HT1080 (cell line): ENCODE data around the gene NUP42. TPM values are rescaled to one million over a fixed set of nuclear protein-coding genes. Genes with fewer than 3 reads are reported as not detected.

Experiments used
- DNase-seq: peaks from one replicate; pipeline ENCODE4 v3.0.0-alpha.2; 2015; ENCODE audit warnings: low read depth
- total RNA-seq: library from RNA; depleted of rRNA; stranded (reverse); fragments of >200 nt; shearing (Covaris generic); gene quantifications from 2 replicates; pipeline ENCODE4 v1.2.3, GENCODE V29; 2014; rRNA removed

Gene NUP42
- total RNA-seq, 1 experiment from 2014 or later = 60.0 TPM

DNA sequence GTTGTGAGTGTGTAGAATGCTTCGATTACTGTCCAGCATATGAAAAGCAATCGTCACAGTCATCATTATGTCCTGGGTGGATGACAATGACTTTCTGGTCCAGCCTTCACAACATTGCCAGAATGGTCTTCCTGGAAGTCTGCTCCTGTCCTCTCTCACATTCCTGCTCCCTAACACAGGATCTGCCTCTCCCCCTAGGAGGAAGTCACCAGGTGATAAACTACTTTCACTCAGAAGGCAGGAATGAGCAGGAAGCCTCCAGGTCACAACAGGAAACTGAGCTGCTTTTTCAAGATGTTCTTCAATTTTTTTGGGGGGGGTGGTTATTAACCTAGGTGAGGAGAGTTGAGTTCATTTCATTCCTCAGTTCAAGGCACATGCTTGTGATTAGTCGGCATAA lies 51.1 kb downstream of the NUP42 start:
- no peak for DNase-seq

DNA sequence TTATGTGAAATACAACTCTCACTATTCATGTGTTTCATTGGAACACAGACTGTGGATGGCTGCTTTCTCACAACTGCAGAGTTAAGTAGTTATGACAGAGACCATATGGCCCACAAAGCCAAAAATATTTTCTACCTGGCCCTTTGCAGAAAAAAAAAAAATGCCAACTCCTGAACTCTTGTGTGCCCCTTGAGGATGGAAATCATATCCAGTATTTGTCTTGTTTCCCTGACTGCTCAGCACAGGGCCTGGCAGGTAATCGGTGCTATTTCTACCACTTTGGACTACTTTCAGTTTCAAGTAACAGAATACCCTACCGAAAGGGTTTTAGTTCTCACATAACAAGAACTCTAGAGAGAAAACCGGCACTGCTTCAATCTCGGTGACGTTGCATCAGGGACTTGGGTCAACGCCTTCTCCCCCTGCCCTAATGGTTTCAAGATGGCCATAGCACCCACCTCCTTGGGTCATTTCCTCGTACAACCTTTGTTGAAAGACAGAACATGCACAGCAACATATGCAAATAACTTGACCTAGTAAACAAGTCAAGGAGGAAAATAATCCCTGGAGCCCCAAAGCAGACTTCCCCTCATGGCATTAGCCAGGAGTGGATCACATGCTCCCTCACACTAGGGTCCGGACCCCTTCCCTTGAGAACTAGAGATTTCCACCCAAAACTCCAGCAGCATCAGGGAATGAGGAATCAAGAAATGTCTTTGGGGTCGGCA lies 52.9 kb downstream of the NUP42 start:
- no peak for DNase-seq

DNA sequence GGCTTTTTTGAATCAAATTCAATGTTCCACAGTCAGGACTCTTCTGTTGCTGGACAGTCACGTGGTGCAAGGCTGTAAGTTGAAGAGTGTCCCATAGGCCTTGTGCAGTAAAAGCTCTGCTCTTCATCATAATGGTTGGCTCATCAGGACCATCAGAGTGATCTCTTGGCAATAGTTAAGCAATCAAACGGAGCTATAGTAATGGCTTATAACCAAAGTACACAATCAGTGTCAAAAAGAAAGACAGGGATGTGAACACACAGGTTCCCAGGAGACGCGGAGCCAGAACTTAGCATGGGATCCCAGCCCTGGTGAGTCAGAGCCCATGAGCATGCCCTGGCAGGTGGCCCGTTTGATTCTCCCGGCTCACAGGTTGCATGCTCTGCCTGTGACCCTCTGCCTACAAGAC lies 54.0 kb downstream of the NUP42 start:
- peak; percentile 75 for DNase-seq

DNA sequence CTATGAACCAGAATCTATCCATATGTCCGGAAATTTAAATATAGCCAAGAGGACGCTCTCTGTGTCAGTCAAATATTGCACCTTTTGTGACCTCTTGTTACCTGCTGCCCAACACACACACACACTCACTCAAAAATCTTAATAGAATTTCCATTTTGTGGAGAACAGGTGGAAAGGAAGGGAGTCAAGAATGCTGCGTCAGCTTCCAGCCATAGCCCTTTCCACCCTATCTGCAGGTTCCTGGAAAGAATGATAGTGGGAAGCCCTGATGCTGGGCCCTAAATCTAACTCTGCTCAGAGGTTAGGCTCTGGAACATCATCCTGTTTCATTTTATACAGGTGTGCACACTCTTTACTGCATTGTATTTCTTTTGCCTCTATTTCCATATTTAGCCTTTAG lies 55.2 kb downstream of the NUP42 start:
- DNase-seq = no peak

DNA sequence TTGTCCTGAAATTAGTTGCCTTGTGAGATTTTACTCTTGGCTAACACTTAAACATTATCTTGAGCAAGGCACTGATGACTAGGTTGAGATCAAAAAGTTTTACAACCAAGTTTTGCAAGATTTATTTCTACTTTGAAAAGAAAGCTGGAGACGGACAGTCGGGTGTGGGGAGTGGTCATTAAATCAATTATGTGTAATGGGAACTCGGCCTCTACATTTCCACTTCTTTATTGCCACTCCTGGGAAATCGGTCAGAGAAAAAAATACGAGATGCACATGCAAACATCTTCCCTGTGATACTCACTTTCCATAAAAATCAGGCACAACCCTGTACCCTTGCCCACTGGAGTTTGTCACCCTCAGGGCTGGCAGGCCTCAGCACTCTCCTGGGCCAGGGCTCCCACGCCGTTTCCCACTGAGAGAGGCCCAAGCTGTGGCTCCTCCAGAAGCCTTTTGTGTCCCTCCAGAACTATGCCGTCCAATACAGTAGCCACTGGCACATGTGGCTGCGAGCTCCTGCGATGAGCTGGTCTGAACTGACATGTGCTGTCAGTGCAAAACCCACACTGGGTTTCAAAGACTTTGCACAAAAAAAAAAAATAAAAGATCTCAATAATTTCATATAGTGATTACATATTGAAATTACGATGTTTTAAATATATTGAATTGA lies 57.3 kb downstream of the NUP42 start:
- no peak for DNase-seq

DNA sequence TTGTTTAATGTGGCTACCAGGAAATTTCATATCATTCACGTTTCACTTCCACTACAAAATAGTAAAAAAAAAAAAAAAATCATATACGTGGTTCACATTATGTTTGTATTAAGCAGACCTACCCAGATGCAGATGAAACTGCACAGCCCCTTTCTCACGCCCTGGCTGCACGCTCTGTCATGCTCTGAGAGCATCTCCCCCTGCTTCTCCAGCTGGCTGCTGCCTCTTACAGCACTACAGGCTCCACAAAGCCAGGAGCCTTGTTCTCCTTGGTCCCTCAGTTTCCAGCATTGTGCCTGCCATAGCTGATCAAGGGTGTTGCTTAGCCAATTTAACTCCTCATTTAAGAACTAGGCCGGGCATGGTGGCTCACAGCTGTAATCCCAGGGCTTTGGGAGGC lies 57.9 kb downstream of the NUP42 start:
- DNase-seq = no peak

DNA sequence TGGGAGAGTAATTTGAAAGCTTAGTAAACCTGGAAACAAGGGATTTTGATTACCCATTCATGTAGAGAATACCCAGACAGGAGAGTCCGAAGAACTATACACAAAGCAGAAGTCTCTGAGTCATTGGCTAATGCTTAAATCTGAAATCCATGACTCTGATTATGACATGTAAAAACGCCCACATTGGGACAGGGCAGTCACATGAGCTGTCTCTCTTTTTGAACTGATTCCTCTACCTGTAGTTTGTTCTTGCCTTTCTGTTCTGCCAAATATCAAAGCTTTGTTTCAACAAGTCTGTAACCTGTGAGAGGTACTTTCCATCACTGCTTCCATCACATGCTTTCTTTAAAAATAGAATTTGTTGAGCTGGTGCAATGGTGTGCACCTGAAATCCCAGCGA lies 60.5 kb downstream of the NUP42 start:
- no peak for DNase-seq

DNA sequence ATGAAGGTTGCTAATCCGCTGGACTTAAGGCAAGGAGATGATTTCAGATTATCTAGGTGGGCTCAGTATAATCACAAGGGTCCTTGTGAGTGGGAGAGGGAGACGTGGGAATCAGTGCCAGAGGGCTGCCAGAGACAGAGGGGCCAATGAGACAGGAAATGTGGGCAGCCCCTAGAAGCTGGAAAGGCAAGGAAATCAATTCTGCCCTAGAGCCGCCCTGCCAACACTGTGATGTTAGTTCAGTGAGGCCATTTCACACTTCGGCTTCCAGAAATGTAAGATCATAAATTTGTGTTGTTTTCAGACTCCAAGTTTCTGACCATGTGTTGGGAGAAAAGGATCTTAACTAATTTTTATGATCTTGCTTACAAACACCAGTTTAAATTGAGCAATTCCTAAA lies 61.1 kb downstream of the NUP42 start:
- DNase-seq = no peak

DNA sequence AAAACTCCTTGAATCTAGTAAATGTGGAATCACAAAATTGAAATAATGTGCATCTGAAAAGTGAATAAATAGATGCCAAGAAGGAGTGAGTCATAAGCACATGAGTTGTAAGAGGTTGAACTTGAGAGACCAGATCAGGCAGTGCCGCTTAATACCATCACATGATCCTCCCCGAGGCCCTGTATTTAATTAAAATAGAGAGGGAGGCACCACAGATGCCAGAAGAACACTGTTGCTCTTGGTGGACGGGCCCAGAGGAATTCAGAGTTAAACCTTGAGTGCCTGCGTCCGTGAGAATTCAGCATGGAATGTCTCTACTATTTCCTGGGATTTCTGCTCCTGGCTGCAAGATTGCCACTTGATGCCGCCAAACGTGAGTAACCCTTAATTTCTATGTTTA lies 64.7 kb downstream of the NUP42 start, which contains the start of gene GPNMB:
GPNMB (plus strand) TSS at position 221 of the 400 bp plus-strand sequence; CDS start at position 304, 83 bp downstream.
- DNase-seq = peak; percentile 65

DNA sequence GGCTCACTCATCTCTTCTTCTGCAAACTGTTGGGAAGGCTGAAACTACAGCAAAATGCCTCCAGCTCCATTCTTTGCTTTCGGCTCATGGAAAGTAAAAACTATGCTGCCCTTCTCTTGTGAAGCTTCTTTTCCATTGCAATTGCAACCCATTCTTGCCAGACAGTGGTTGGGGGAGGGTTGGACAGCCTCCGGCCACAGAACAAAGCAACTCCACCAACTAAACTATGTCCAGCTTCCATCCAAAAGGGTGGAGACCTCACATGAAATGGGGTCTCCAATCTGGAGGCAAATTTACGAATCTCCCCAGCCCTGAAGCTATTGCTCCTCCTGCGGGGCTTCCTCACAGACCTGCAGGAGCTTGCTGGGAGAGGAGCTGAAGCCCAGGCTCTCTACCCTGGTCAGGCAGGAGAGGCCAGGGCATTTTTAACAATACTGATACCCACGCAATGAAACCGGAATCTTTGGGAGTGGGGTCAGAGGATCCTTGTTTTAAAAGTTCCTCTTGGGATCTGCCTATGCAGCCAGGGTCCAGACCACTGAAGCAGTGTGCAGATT lies 65.3 kb downstream of the NUP42 start:
- no peak for DNase-seq

DNA sequence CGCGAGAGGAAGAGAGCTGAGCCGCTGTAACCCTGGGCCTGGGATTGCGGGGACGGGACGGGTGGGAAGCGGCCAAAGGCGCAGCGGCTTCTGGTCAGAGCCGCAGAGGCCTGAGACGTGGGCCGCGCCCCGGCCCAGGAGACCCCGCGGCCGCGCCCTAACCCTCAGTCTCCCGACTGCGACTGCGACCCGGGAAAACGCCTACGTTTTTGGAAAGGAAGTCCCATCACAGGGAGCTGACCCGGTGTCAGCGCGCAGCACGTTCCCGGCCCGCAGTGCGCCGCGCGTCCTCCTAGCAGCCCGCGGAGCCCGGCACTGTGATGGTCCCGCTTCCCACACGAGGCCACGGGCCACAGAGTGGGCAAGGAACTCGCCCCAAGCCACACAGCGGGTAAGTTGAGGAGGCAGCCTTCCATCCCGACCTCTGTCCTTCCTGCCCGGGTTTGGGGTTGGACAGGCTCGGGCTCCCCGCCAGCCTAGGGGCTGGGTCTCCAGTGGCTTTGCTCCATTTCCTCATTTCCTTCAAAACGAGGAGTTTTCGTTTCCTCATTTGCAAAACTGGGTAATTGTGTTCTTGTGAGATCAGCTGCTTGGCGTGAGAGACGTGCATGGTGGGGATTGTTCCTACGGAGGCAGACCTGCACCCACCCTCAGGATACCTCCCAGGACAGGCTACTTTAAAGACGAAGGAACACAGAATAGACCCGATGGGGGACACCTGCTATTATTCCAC lies 65.9 kb downstream of the NUP42 start:
- DNase-seq = no peak

DNA sequence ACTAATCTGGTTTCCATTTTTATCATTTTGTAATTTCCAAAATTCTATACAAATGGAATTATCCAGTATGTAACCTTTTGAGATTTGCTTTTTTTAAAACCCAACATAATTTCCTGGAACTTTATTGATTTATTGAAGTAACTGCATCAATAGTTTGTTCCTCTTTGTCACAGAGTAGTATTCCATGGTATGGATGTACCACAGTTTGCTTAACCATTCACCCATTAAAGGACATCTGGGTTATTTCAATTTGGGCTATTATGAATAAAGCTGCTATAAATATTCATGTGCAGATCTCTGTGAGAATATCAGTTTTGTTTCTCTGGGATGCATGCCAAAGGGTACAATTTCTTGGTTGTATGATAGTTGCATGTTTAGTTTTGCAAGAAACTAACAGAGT lies 67.6 kb downstream of the NUP42 start:
- no peak for DNase-seq

Other genes with a start within 250 kb of the NUP42 start
- gene HYCC1, start 167.9 kb upstream of the NUP42 start, total RNA-seq = 24.7 and 41.1 TPM in 2 replicates
- 21.4 and 25.6 TPM in 2 replicates for gene KLHL7, start 76.3 kb upstream of the NUP42 start, total RNA-seq
- 2.8 and 3.9 TPM in 2 replicates for gene GPNMB, start 64.7 kb downstream of the NUP42 start, total RNA-seq
- 105 and 129 TPM in 2 replicates for gene MALSU1, start 117.3 kb downstream of the NUP42 start, total RNA-seq